K562 (cell line): Measurements from ENCODE around the gene PIEZO2. TPM values are rescaled to one million over a fixed set of nuclear protein-coding genes. Genes with fewer than 3 reads are reported as not detected.

Experiments
- ATAC-seq: fragments of 200-7000 bp; cut with Tn5 transposase; 3 replicates; pipeline ENCODE4 v1.9.1; 2020; ENCODE audit warnings: moderate library complexity
- BruUV-seq: library from RNA; stranded (reverse); fragments of 400-500 nt; replicated peaks from 2 replicates; lab custom pipeline; 2021; lab: Mats Ljungman, UMichigan
- CTCF ChIA-PET: fragments of 300-600 bp; formaldehyde crosslinking; extraction: SDS; loops from one replicate; lab custom pipeline; 2021; ENCODE audit warnings: low intra/inter-chr PET ratio; lab: Yijun Ruan, JAX
- POLR2A ChIA-PET: fragments of 300-600, 350-650 bp; sonication (Branson Sonifier 250); formaldehyde crosslinking; extraction: SDS; loops from one replicate; lab custom pipeline; 2021; ENCODE audit warnings: antibody characterized with exemption, inconsistent platforms; lab: Yijun Ruan, JAX
- DNase-seq, 4 experiments: peaks; one replicate each; pipeline versions ENCODE4 v3.0.0 to v3.0.0-alpha.2; 2011 to 2018; ENCODE audit warnings: low spot score in 3 of 4, mixed read lengths in 3 of 4; ENCODE audit errors: extremely low read depth in 1 of 4
- FAIRE-seq: peaks from 2 replicates; lab custom pipeline; 2011; peaks lifted over from hg19 to GRCh38; lab: Jason Lieb, UNC
- H2AFZ ChIP-seq: 2 replicates; pipeline ENCODE4 v1.6.0; 2011; ENCODE audit warnings: low read depth, low read length, control low read depth, inconsistent platforms
- H3K27ac ChIP-seq: fragments of 200-600 bp; 3 replicates; pipeline ENCODE4 v1.8.0; 2011; ENCODE audit warnings: low read depth, mild to moderate bottlenecking, control low read depth, inconsistent platforms, low read length, moderate library complexity, mixed read lengths; ENCODE audit errors: extremely low read depth
- H3K27me3 ChIP-seq, 2 experiments: fragments of 300-600 bp in 1 of 2; 2 replicates in 1 of 2; 3 replicates in 1 of 2; pipeline versions ENCODE4 v1.6.0 to v1.8.0; 2011; ENCODE audit warnings: inconsistent platforms in 2 of 2, low read length in 2 of 2, mild to moderate bottlenecking in 1 of 2, mixed read lengths in 1 of 2, moderate library complexity in 1 of 2; ENCODE audit not compliant: control insufficient read depth in 2 of 2, insufficient read depth in 2 of 2
- H3K36me3 ChIP-seq: fragments of 300-600 bp; 3 replicates; pipeline ENCODE4 v1.8.0; 2011; ENCODE audit warnings: mild to moderate bottlenecking, low read length, inconsistent platforms; ENCODE audit not compliant: control insufficient read depth, insufficient read depth
- H3K4me1 ChIP-seq, 2 experiments: fragments of 200-600 bp in 1 of 2; replicated peaks in 1 of 2; 2 replicates in 1 of 2; 3 replicates in 1 of 2; pipeline versions ENCODE4 v1.5.1 to v1.8.0; 2011; ENCODE audit warnings: inconsistent platforms in 2 of 2, low read length in 2 of 2, mild to moderate bottlenecking in 1 of 2, mixed read lengths in 1 of 2, moderate library complexity in 1 of 2; ENCODE audit not compliant: control insufficient read depth in 2 of 2, insufficient read depth in 2 of 2
- H3K4me2 ChIP-seq: 2 replicates; pipeline ENCODE4 v1.6.1; 2011; ENCODE audit warnings: low read length, control low read depth, inconsistent platforms, mixed read lengths; ENCODE audit not compliant: insufficient read depth
- H3K4me3 ChIP-seq: fragments of 200-600 bp; sonication (generic), shearing (Covaris generic); 2 replicates; pipeline ENCODE4 v1.5.1; 2016; ENCODE audit warnings: control low read depth, inconsistent platforms
- H3K79me2 ChIP-seq: fragments of 200-600 bp; 3 replicates; pipeline ENCODE4 v1.8.0; 2011; ENCODE audit warnings: low read length, inconsistent platforms; ENCODE audit not compliant: control insufficient read depth, insufficient read depth
- H3K9ac ChIP-seq, 2 experiments: 2 replicates each; pipeline versions ENCODE4 v1.6.0 to v1.6.1; 2011; ENCODE audit warnings: low read depth in 2 of 2, low read length in 2 of 2, control low read depth in 1 of 2, inconsistent platforms in 1 of 2, mild to moderate bottlenecking in 1 of 2, mixed read lengths in 1 of 2; ENCODE audit not compliant: insufficient read depth in 1 of 2
- H3K9me1 ChIP-seq: one replicate; pipeline ENCODE4 v1.6.0; 2011; ENCODE audit warnings: inconsistent platforms, mild to moderate bottlenecking, low read length, moderate library complexity; ENCODE audit not compliant: control insufficient read depth, insufficient read depth
- H3K9me3 ChIP-seq: replicated peaks from 2 replicates; pipeline ENCODE4 v1.5.1; 2011; ENCODE audit warnings: low read depth, low read length, inconsistent platforms; ENCODE audit not compliant: control insufficient read depth, insufficient read depth
- H4K20me1 ChIP-seq: replicated peaks from 2 replicates; pipeline ENCODE4 v1.6.1; 2011; ENCODE audit warnings: low read length, inconsistent platforms, mixed read lengths; ENCODE audit not compliant: control insufficient read depth, insufficient read depth
- BRD4 ChIP-seq: fragments of 200-600 bp; sonication (generic); IDR thresholded peaks from 2 replicates; pipeline ENCODE4 v1.6.1; 2017; ENCODE audit warnings: inconsistent platforms
- MED1 ChIP-seq: sonication (generic); formaldehyde crosslinking; IDR thresholded peaks from 2 replicates; pipeline ENCODE4 v1.8.1; 2023; ENCODE audit warnings: missing genetic modification reagents, borderline replicate concordance
- SMARCB1 ChIP-seq: IDR thresholded peaks from 2 replicates; pipeline ENCODE4 v1.6.1; 2011; ENCODE audit warnings: improper control_type of control experiment, low read depth; ENCODE audit not compliant: insufficient read length
- YY1 ChIP-seq, 3 experiments: IDR thresholded peaks; 2 replicates each; pipeline ENCODE4 v1.6.1; 2011; ENCODE audit warnings: low read length in 2 of 3, mild to moderate bottlenecking in 2 of 3, moderate library complexity in 2 of 3, borderline replicate concordance in 1 of 3, control low read depth in 1 of 3, low read depth in 1 of 3; ENCODE audit not compliant: insufficient read depth in 3 of 3, insufficient replicate concordance in 2 of 3, control insufficient read depth in 1 of 3, insufficient read length in 1 of 3; ENCODE audit errors: extremely low read depth in 1 of 3
- ZNF217 ChIP-seq: sonication (generic); formaldehyde crosslinking; IDR thresholded peaks from 2 replicates; pipeline ENCODE4 v1.8.0; 2022; ENCODE audit warnings: mild to moderate bottlenecking, missing genetic modification reagents
- WGBS: fragments of 100-300 bp; shearing (Covaris generic); methylation state at CpG from one replicate; pipeline ENCODE4 v1.1.6; 2016; ENCODE audit warnings: low coverage, mixed read lengths; ENCODE audit not compliant: insufficient coverage; ENCODE audit errors: missing lambda C conversion rate; 5-methylcytosine and 5-hydroxymethylcytosine counted together
- in situ Hi-C: fragments of 300-500 bp; cut with MboI; formaldehyde crosslinking; loops from 4 replicates; pipeline ENCODE4 v1.15.0; 2018; ENCODE audit warnings: inconsistent platforms, mixed read lengths
- intact Hi-C: fragments of 100-400 bp; cut with micrococcal nuclease; formaldehyde crosslinking; loops from 2 replicates; pipeline ENCODE4 v1.14.2; 2022
- polyA plus RNA-seq, 8 experiments: library from polyadenylated mRNA; depleted of rRNA in 4 of 8; stranded (reverse) in 5 of 8; unstranded in 3 of 8; fragments of >200 nt; fragmentation: Nextera tagmentation in 2 of 8; fragmentation: Illumina TruSeq in 1 of 8; extraction: Ambion mirVana in 2 of 8; extraction: Trizol in 1 of 8; gene quantifications; 2 replicates each; pipeline versions ENCODE4 v1.2.1 to v1.2.3, GENCODE V29; 2011 to 2014; ENCODE audit warnings: inconsistent platforms in 1 of 8, missing spikeins in 1 of 8
- total RNA-seq, 7 experiments: library from RNA; depleted of rRNA in 6 of 7; stranded (reverse); fragments of >200 nt in 6 of 7; fragmentation: Illumina TruSeq in 2 of 7; extraction: Trizol in 2 of 7; gene quantifications; 2 replicates each; pipeline versions ENCODE4 v1.2.1 to v1.2.3, GENCODE V29; 2011 to 2021; ENCODE audit warnings: low replicate concordance in 1 of 7
- TF ChIP-seq, protein P1 (sequence below): fragments of 450-650 bp; IDR thresholded peaks from 2 replicates; pipeline ENCODE4 v1.6.1; 2016; ENCODE audit warnings: mild to moderate bottlenecking
- TF ChIP-seq, protein P2 (sequence below): fragments of 250-450 bp; sonication (Bioruptor Pico); IDR thresholded peaks from 2 replicates; pipeline ENCODE4 v1.4.0; 2020; ENCODE audit warnings: mild to moderate bottlenecking
- TF ChIP-seq, protein P3 (sequence below), 3 experiments: IDR thresholded peaks in 2 of 3; conservative IDR thresholded peaks in 1 of 3; 2 replicates each; pipeline ENCODE4 v1.5.1; 2011 to 2012; ENCODE audit warnings: low read length in 3 of 3, mild to moderate bottlenecking in 3 of 3, control low read depth in 2 of 3, improper control_type of control experiment in 1 of 3, inconsistent platforms in 1 of 3, low read depth in 1 of 3, mixed read lengths in 1 of 3, moderate library complexity in 1 of 3; ENCODE audit not compliant: insufficient read depth in 2 of 3

PIEZO2 gene
- total and polyA plus RNA-seq, 9 of the 15 experiments (the other 6 are each of a cell fraction or from before 2014, with no cell fraction given) = 0.54 to 4.1 (median 2.0) TPM

DNA sequence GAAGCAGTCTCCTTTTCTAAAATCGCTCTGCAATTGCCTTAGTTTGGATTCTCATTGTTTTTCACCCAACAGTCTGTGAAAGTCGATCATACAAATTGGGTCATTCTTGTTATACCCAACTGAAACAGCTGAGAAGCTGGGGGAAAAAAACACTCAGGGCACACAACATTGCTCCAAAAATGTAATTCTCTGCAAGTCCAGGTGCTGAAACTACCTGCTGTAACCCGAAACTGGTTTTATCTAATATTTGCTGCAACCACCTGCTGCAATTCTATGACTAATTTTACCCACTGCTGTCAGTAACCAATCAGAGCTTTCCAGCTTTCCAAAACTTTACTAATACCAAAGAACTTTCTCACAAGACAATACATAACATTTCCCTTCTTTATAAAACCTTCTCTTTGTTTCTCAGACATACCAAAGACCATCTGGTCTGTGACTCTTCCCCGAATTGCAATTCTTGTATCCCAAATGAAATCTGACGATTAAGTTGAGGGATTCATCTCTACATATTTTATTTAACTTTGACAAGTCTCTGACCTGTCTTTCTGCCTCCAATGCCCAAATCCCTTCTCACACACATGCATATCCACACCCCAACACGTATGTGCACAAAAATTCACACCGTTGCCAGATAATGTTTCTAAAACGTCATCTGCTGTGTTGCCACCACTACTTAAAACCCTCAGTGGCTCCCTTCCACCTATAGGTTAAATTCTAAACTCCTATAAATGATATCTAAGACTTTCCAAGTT is 198.3 kb downstream of the PIEZO2 start:
- no peaks in the 10 kb centered on the region for H4K20me1 ChIP-seq
- TF ChIP-seq, protein P1, sequence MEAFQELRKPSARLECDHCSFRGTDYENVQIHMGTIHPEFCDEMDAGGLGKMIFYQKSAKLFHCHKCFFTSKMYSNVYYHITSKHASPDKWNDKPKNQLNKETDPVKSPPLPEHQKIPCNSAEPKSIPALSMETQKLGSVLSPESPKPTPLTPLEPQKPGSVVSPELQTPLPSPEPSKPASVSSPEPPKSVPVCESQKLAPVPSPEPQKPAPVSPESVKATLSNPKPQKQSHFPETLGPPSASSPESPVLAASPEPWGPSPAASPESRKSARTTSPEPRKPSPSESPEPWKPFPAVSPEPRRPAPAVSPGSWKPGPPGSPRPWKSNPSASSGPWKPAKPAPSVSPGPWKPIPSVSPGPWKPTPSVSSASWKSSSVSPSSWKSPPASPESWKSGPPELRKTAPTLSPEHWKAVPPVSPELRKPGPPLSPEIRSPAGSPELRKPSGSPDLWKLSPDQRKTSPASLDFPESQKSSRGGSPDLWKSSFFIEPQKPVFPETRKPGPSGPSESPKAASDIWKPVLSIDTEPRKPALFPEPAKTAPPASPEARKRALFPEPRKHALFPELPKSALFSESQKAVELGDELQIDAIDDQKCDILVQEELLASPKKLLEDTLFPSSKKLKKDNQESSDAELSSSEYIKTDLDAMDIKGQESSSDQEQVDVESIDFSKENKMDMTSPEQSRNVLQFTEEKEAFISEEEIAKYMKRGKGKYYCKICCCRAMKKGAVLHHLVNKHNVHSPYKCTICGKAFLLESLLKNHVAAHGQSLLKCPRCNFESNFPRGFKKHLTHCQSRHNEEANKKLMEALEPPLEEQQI = no peak
- no peak for TF ChIP-seq YY1 (IDR thresholded peaks at IDR 0.05; ENCODE audit: borderline replicate concordance in 1 of 3, control insufficient read depth in 1 of 3, extremely low read depth in 1 of 3, insufficient read depth in 3 of 3, insufficient read length in 1 of 3, insufficient replicate concordance in 2 of 3, low read depth in 1 of 3, low read length in 2 of 3)
- no peak for TF ChIP-seq ZNF217 (CRISPR knock-in tag)
- TF ChIP-seq, protein P2, sequence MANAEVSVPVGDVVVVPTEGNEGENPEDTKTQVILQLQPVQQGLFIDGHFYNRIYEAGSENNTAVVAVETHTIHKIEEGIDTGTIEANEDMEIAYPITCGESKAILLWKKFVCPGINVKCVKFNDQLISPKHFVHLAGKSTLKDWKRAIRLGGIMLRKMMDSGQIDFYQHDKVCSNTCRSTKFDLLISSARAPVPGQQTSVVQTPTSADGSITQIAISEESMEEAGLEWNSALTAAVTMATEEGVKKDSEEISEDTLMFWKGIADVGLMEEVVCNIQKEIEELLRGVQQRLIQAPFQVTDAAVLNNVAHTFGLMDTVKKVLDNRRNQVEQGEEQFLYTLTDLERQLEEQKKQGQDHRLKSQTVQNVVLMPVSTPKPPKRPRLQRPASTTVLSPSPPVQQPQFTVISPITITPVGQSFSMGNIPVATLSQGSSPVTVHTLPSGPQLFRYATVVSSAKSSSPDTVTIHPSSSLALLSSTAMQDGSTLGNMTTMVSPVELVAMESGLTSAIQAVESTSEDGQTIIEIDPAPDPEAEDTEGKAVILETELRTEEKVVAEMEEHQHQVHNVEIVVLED (CRISPR knock-in tag) = no peak
- no peak for TF ChIP-seq BRD4
- TF ChIP-seq SMARCB1 = no peak
- no peak for TF ChIP-seq MED1 (CRISPR knock-in tag)
- TF ChIP-seq, protein P3, sequence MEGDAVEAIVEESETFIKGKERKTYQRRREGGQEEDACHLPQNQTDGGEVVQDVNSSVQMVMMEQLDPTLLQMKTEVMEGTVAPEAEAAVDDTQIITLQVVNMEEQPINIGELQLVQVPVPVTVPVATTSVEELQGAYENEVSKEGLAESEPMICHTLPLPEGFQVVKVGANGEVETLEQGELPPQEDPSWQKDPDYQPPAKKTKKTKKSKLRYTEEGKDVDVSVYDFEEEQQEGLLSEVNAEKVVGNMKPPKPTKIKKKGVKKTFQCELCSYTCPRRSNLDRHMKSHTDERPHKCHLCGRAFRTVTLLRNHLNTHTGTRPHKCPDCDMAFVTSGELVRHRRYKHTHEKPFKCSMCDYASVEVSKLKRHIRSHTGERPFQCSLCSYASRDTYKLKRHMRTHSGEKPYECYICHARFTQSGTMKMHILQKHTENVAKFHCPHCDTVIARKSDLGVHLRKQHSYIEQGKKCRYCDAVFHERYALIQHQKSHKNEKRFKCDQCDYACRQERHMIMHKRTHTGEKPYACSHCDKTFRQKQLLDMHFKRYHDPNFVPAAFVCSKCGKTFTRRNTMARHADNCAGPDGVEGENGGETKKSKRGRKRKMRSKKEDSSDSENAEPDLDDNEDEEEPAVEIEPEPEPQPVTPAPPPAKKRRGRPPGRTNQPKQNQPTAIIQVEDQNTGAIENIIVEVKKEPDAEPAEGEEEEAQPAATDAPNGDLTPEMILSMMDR (IDR thresholded peaks at IDR 0.05 in 2 of 3, conservative IDR thresholded peaks at IDR 0.05 in 1 of 3; ENCODE audit: insufficient read depth in 2 of 3, low read depth in 1 of 3, low read length in 3 of 3) = no peak
- no peak overlapping the region for H3K4me3 ChIP-seq
- H3K27me3 ChIP-seq = no peaks in the 10 kb centered on the region
- H3K79me2 ChIP-seq = no peaks in the 10 kb centered on the region
- 0% methylated on average over 8 of the region's 8 CpGs for WGBS
- ATAC-seq (no peak), DNase-seq (no peak), FAIRE-seq (no peak)
- H3K36me3 ChIP-seq = no peaks in the 10 kb centered on the region
- BruUV-seq = no TSS peak
- no peaks in the 10 kb centered on the region for H3K4me1 ChIP-seq
- no peaks in the 10 kb centered on the region; the same call in 1 of the 2 replicates for H3K9me3 ChIP-seq
- no peak overlapping the region for H2AFZ ChIP-seq
- ChIA-PET POLR2A (no interaction called here), CTCF (no interaction called here)
- no peak overlapping the region for H3K27ac ChIP-seq
- intact Hi-C loops (no loop called here), in situ Hi-C loops (no loop called here)
- H3K4me2 ChIP-seq = no peak overlapping the region
- no peaks in the 10 kb centered on the region for H3K9me1 ChIP-seq
- no peak overlapping the region for H3K9ac ChIP-seq
